ENCODE results near the gene NOXA1. TPM values are rescaled to one million over a fixed set of nuclear protein-coding genes. Genes with fewer than 3 reads are reported as not detected.

The NOXA1 gene
- total and polyA plus RNA-seq, 7 donors: 0.43 to 5.1 (median 1.0) TPM

- ATAC-seq: no peak
- Histone ChIP-seq H3K27ac (no peak overlapping the region), H3K27me3 (ENCODE audit: insufficient read depth in 3 of 3, low read length in 2 of 3) (peaks cover 0 to 7% (median 0%) of the 10 kb centered on the region in 3 donors), H3K4me1 (peaks cover 5% of the 10 kb centered on the region), H3K36me3 (ENCODE audit: insufficient read depth in 1 of 2, low read depth in 1 of 2) (no peaks in the 10 kb centered on the region), H3K9me3 (no peaks in the 10 kb centered on the region), H3K4me3 (no peak overlapping the region)
- peak; percentile 4 to 40 for DNase-seq
- no peak for TF ChIP-seq CTCF (IDR thresholded peaks at IDR 0.05)
- intact Hi-C loops (cut with DNase I): no loop called here
- WGBS, 3 donors: 79 to 89% (median 87%) methylated on average over 16 to 20 of the region's 20 CpGs
Measured at GRCh38 chr9:137432687-137433348, 9.6 kb downstream of the NOXA1 start.

- no peak for TF ChIP-seq CTCF (IDR thresholded peaks at IDR 0.05)
- peaks cover 5% of the 10 kb centered on the region for H3K4me1 ChIP-seq
- DNase-seq (peak in 1 of 2 donors; percentile 6), ATAC-seq (no peak)
- peaks cover 0 to 13% (median 0%) of the 10 kb centered on the region in 3 donors for H3K27me3 ChIP-seq (ENCODE audit: insufficient read depth in 3 of 3, low read length in 2 of 3)
- no peak overlapping the region for H3K4me3 ChIP-seq
- no peaks in the 10 kb centered on the region for H3K9me3 ChIP-seq
- no peaks in the 10 kb centered on the region for H3K36me3 ChIP-seq (ENCODE audit: insufficient read depth in 1 of 2, low read depth in 1 of 2)
- intact Hi-C loops (cut with DNase I): no loop called here
- 73 to 77% (median 77%) methylated on average over 19 of the region's 19 CpGs for WGBS, 3 donors
- H3K27ac ChIP-seq: no peak overlapping the region
Measured at GRCh38 chr9:137433349-137433915, 10.2 kb downstream of the NOXA1 start.

- no peaks in the 10 kb centered on the region for H3K9me3 ChIP-seq
- no peaks in the 10 kb centered on the region for H3K36me3 ChIP-seq (ENCODE audit: insufficient read depth in 1 of 2, low read depth in 1 of 2)
- H3K4me1 ChIP-seq: peaks cover 5% of the 10 kb centered on the region
- no peak overlapping the region for H3K27ac ChIP-seq
- peaks cover 0 to 19% (median 0%) of the 10 kb centered on the region in 3 donors for H3K27me3 ChIP-seq (ENCODE audit: insufficient read depth in 3 of 3, low read length in 2 of 3)
- H3K4me3 ChIP-seq: no peak overlapping the region
- DNase-seq (peak; percentile 7 to 53), ATAC-seq (no peak)
- 80 to 91% (median 82%) methylated on average over 20 to 26 of the region's 26 CpGs for WGBS, 3 donors
- no peak for TF ChIP-seq CTCF (IDR thresholded peaks at IDR 0.05)
- intact Hi-C loops (cut with DNase I): no loop called here
Measured at GRCh38 chr9:137433916-137434431, 10.8 kb downstream of the NOXA1 start.

GRCh38 chr9:137434498-137435380 lies 11.5 kb downstream of the NOXA1 start:
- WGBS, 3 donors: 81 to 90% (median 81%) methylated on average over 38 to 43 of the region's 43 CpGs

More at GRCh38 chr9:137434498-137435380, 11.5 kb downstream of the NOXA1 start:
- ATAC-seq: no peak
- Histone ChIP-seq H3K4me3 (no peak overlapping the region), H3K27me3 (ENCODE audit: insufficient read depth in 3 of 3, low read length in 2 of 3) (peaks cover 0 to 23% (median 0%) of the 10 kb centered on the region in 3 donors), H3K36me3 (ENCODE audit: insufficient read depth in 1 of 2, low read depth in 1 of 2) (no peaks in the 10 kb centered on the region), H3K9me3 (no peaks in the 10 kb centered on the region), H3K4me1 (peaks cover 5% of the 10 kb centered on the region), H3K27ac (no peak overlapping the region)
- peak; percentile 17 to 51 for DNase-seq
- no peak for TF ChIP-seq CTCF (IDR thresholded peaks at IDR 0.05)
- intact Hi-C loops (cut with DNase I): no loop called here
